GM23338 (cell line): ENCODE data around the gene COA7. TPM values are rescaled to one million over a fixed set of nuclear protein-coding genes. Genes with fewer than 3 reads are reported as not detected.

ENCODE experiments used
- ATAC-seq: fragments of 200-7000 bp; cut with Tn5 transposase; 3 replicates; pipeline ENCODE4 v1.9.1; 2020
- DNase-seq: peaks from one replicate; pipeline ENCODE4 v3.0.0-alpha.2; 2015; ENCODE audit warnings: low spot score
- H2AFZ ChIP-seq: fragments of 200-600 bp; sonication (generic); 2 replicates; pipeline ENCODE4 v1.8.0; 2016; ENCODE audit warnings: antibody characterized with exemption, mild to moderate bottlenecking, moderate library complexity
- H3F3A ChIP-seq: fragments of 200-600 bp; sonication (generic); replicated peaks from 2 replicates; pipeline ENCODE4 v1.8.0; 2017; ENCODE audit warnings: antibody characterized with exemption, mixed run types, low read depth
- H3K27ac ChIP-seq: fragments of 200-600 bp; sonication (generic); 2 replicates; pipeline ENCODE4 v1.6.1; 2016; ENCODE audit warnings: low read depth
- H3K27me3 ChIP-seq: fragments of 200-600 bp; sonication (generic); 2 replicates; pipeline ENCODE4 v1.8.0; 2016; ENCODE audit warnings: mild to moderate bottlenecking, mixed run types, moderate library complexity; ENCODE audit not compliant: insufficient read depth
- H3K36me3 ChIP-seq: fragments of 200-600 bp; sonication (generic); 2 replicates; pipeline ENCODE4 v1.8.0; 2016; ENCODE audit warnings: mild to moderate bottlenecking; ENCODE audit not compliant: insufficient read depth
- H3K4me1 ChIP-seq: fragments of 200-600 bp; sonication (generic); 2 replicates; pipeline ENCODE4 v1.8.0; 2016; ENCODE audit warnings: mild to moderate bottlenecking, moderate library complexity; ENCODE audit not compliant: insufficient read depth
- H3K4me2 ChIP-seq: fragments of 200-600 bp; sonication (generic); 2 replicates; pipeline ENCODE4 v1.7.1; 2017; ENCODE audit warnings: mixed run types
- H3K4me3 ChIP-seq: fragments of 200-600 bp; sonication (generic); 2 replicates; pipeline ENCODE4 v1.6.1; 2016; ENCODE audit warnings: mixed run types
- H3K79me2 ChIP-seq: fragments of 200-600 bp; sonication (generic); replicated peaks from 2 replicates; pipeline ENCODE4 v1.8.0; 2017; ENCODE audit warnings: mild to moderate bottlenecking; ENCODE audit not compliant: insufficient read depth
- H3K9me2 ChIP-seq: fragments of 200-600 bp; sonication (generic); 2 replicates; pipeline ENCODE4 v1.8.0; 2017; ENCODE audit not compliant: insufficient read depth
- H4K20me1 ChIP-seq: fragments of 200-600 bp; sonication (generic); replicated peaks from 2 replicates; pipeline ENCODE4 v1.8.0; 2017; ENCODE audit warnings: mild to moderate bottlenecking; ENCODE audit not compliant: insufficient read depth
- H3K27ac Mint-ChIP-seq: 2 replicates; pipeline ENCODE4 v1.8.0; 2020; ENCODE audit warnings: inconsistent platforms, mild to moderate bottlenecking, moderate library complexity, mixed read lengths
- H3K27me3 Mint-ChIP-seq: 3 replicates; pipeline ENCODE4 v1.8.0; 2022; ENCODE audit warnings: low read depth, mild to moderate bottlenecking, moderate library complexity, mixed read lengths, inconsistent platforms; ENCODE audit not compliant: insufficient read depth, poor library complexity
- H3K36me3 Mint-ChIP-seq: 3 replicates; pipeline ENCODE4 v1.8.0; 2021; ENCODE audit warnings: low read depth, mild to moderate bottlenecking, inconsistent platforms, moderate library complexity, mixed read lengths
- H3K4me1 Mint-ChIP-seq: 3 replicates; pipeline ENCODE4 v1.8.0; 2020; ENCODE audit warnings: mild to moderate bottlenecking, inconsistent platforms, mixed read lengths
- H3K4me3 Mint-ChIP-seq: 3 replicates; pipeline ENCODE4 v1.8.0; 2021; ENCODE audit warnings: moderate library complexity, mild to moderate bottlenecking, inconsistent platforms, mixed read lengths
- H3K9me3 Mint-ChIP-seq: 3 replicates; pipeline ENCODE4 v1.8.0; 2020; ENCODE audit warnings: moderate library complexity, mild to moderate bottlenecking, inconsistent platforms, mixed read lengths
- CREB1 ChIP-seq: fragments of 250-450 bp; sonication (Bioruptor Pico); IDR thresholded peaks from 2 replicates; pipeline ENCODE4 v1.5.0; 2020; ENCODE audit warnings: low read depth, mild to moderate bottlenecking, moderate library complexity
- ETS1 ChIP-seq: IDR thresholded peaks from 2 replicates; pipeline ENCODE4 v1.6.1; 2016; ENCODE audit warnings: antibody characterized with exemption
- EZH2 ChIP-seq: fragments of 200-600 bp; sonication (generic); IDR thresholded peaks from one replicate; pipeline ENCODE4 v1.8.0; 2017; ENCODE audit warnings: antibody characterized with exemption, mild to moderate bottlenecking, low read depth; ENCODE audit not compliant: unreplicated experiment
- EZH2phosphoT487 ChIP-seq: fragments of 200-600 bp; sonication (generic); IDR thresholded peaks from one replicate; pipeline ENCODE4 v1.8.1; 2018; ENCODE audit warnings: antibody characterized with exemption; ENCODE audit not compliant: unreplicated experiment
- JUNB ChIP-seq: IDR thresholded peaks from one replicate; pipeline ENCODE4 v1.6.1; 2016; ENCODE audit warnings: antibody characterized with exemption; ENCODE audit not compliant: unreplicated experiment
- NANOG ChIP-seq: IDR thresholded peaks from 2 replicates; pipeline ENCODE4 v1.6.1; 2016; ENCODE audit warnings: antibody characterized with exemption, borderline replicate concordance
- POLR2AphosphoS5 ChIP-seq: IDR thresholded peaks from 2 replicates; pipeline ENCODE4 v1.6.1; 2016; ENCODE audit warnings: antibody characterized with exemption, low read depth
- REST ChIP-seq: IDR thresholded peaks from one replicate; pipeline ENCODE4 v1.6.1; 2018; ENCODE audit warnings: antibody characterized with exemption; ENCODE audit not compliant: unreplicated experiment
- STAT1 ChIP-seq: IDR thresholded peaks from one replicate; pipeline ENCODE4 v1.6.1; 2016; ENCODE audit warnings: antibody characterized with exemption; ENCODE audit not compliant: unreplicated experiment
- ZNF114 ChIP-seq: fragments of 250-450 bp; sonication (Bioruptor Pico); IDR thresholded peaks from 2 replicates; pipeline ENCODE4 v1.5.0; 2020; ENCODE audit warnings: mild to moderate bottlenecking, moderate library complexity
- ZNF331 ChIP-seq: fragments of 250-450 bp; sonication (Bioruptor Pico); IDR thresholded peaks from 2 replicates; pipeline ENCODE4 v1.5.0; 2020; ENCODE audit warnings: low read depth, mild to moderate bottlenecking, moderate library complexity
- ZNF462 ChIP-seq: fragments of 250-450 bp; sonication (Bioruptor Pico); IDR thresholded peaks from 2 replicates; pipeline ENCODE4 v1.5.0; 2020; ENCODE audit warnings: mild to moderate bottlenecking, moderate library complexity
- polyA plus RNA-seq: library from polyadenylated mRNA; unstranded; fragments of >200 nt; fragmentation: Nextera tagmentation; extraction: Ambion mirVana; gene quantifications from 2 replicates; pipeline ENCODE4 v1.2.1, GENCODE V29; 2016
- total RNA-seq: library from RNA; depleted of rRNA; stranded (reverse); fragments of >200 nt; shearing (Covaris generic); gene quantifications from 2 replicates; pipeline ENCODE4 v1.2.3, GENCODE V29; 2014
- TF ChIP-seq, protein P1 (sequence below), 2 experiments: fragments of 200-600 bp in 1 of 2; sonication (generic) in 1 of 2; conservative IDR thresholded peaks; 2 replicates each; pipeline versions ENCODE4 v1.5.1 to v1.6.1; 2016 to 2017; ENCODE audit warnings: antibody characterized with exemption in 2 of 2, low read depth in 2 of 2, mild to moderate bottlenecking in 2 of 2, moderate library complexity in 1 of 2

The COA7 gene
- total and polyA plus RNA-seq, 2 experiments from 2014 or later: 19.7 to 27.5 TPM

GRCh38 chr1:52693843-52694242, 4.3 kb downstream of the COA7 start:
- TF ChIP-seq ZNF114 (CRISPR knock-in tag): no peak
- no peak for TF ChIP-seq JUNB
- TF ChIP-seq, protein P1, sequence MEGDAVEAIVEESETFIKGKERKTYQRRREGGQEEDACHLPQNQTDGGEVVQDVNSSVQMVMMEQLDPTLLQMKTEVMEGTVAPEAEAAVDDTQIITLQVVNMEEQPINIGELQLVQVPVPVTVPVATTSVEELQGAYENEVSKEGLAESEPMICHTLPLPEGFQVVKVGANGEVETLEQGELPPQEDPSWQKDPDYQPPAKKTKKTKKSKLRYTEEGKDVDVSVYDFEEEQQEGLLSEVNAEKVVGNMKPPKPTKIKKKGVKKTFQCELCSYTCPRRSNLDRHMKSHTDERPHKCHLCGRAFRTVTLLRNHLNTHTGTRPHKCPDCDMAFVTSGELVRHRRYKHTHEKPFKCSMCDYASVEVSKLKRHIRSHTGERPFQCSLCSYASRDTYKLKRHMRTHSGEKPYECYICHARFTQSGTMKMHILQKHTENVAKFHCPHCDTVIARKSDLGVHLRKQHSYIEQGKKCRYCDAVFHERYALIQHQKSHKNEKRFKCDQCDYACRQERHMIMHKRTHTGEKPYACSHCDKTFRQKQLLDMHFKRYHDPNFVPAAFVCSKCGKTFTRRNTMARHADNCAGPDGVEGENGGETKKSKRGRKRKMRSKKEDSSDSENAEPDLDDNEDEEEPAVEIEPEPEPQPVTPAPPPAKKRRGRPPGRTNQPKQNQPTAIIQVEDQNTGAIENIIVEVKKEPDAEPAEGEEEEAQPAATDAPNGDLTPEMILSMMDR (conservative IDR thresholded peaks at IDR 0.05; ENCODE audit: low read depth in 2 of 2): no peak
- no peak for TF ChIP-seq ETS1
- no peak for TF ChIP-seq EZH2phosphoT487
- no peak for TF ChIP-seq REST
- TF ChIP-seq ZNF331 (CRISPR knock-in tag): no peak
- TF ChIP-seq ZNF462 (CRISPR knock-in tag): no peak
- TF ChIP-seq NANOG: no peak
- TF ChIP-seq STAT1: no peak
- no peak for TF ChIP-seq CREB1 (CRISPR knock-in tag)
- TF ChIP-seq POLR2AphosphoS5: no peak
- TF ChIP-seq EZH2: no peak
- Histone ChIP-seq H3K27ac (no peak overlapping the region), H3K79me2 (peaks cover 56% of the 10 kb centered on the region), H3K4me3 (no peak overlapping the region), H3F3A (0 out of 2 replicates have a peak, but pooled peaks cover 2% of the 10 kb centered on the region), H3K9me2 (no peaks in the 10 kb centered on the region), H4K20me1 (peaks cover 27% of the 10 kb centered on the region), H3K4me1 (peaks cover 14% of the 10 kb centered on the region), H2AFZ (no peak overlapping the region), H3K4me2 (no peak overlapping the region), H3K36me3 (peaks cover 14% of the 10 kb centered on the region), H3K27me3 (no peaks in the 10 kb centered on the region)
- no peak for DNase-seq
- Mint-ChIP-seq H3K36me3 (peaks cover 65% of the 10 kb centered on the region), H3K4me3 (no peak overlapping the region), H3K27me3 (peaks cover 13% of the 10 kb centered on the region), H3K27ac (no peak overlapping the region), H3K9me3 (peaks cover 11% of the 10 kb centered on the region; the same call in 2 of the 3 replicates), H3K4me1 (peaks cover 10% of the 10 kb centered on the region; the same call in 1 of the 3 replicates)
- ATAC-seq: no peak
